ENCODE results near the gene ARFGEF2. TPM values are rescaled to one million over a fixed set of nuclear protein-coding genes. Genes with fewer than 3 reads are reported as not detected.
"Not testable (repeated sequence)": the region's sequence is repeated elsewhere in the genome, so short reads cannot be mapped to it uniquely, and the experiment has no call there.

The ARFGEF2 gene
- total RNA-seq = 18.9 TPM

DNA sequence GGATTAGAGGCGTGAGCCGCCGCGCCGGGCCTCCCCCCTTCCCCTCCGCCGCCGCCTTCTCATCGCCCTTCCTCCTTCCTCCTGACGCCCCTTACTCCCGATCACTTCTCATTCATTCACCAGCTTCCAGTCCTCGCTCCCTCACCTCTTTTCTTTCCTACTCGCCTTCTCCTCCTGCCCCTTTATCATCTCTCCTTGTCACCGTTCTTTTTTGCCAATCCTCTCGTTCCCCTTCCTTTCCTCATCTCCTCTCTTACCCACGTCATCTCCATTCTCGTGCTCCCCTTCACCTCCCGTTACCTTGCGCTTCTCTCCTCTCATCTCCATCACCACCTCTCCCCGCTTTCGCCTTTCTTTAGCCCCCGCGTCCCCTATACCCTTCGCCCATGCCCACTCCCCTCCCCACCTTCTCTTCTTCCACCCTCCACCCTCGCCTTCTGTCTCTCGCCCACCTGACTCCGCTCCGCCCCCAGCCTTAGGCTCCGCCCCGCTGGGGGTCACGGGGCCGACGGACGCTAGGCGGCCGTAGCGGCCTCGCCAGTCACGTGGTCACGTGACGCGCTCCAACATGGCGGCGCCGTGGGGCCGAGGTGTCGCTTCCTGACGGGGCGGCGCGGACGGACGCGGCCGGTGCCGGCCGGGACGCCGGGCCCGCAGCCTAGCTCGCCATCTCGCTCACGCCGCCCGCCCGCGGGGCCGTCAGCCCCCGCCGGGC is at the start of gene ARFGEF2:
TSS of gene ARFGEF2 (plus strand) at position 544 of the 715 bp plus-strand sequence. CDS start 179 bp downstream, outside the sequence.
- DNase-seq (ENCODE audit: low read depth in 2 of 3, low spot score in 2 of 3) = peak; percentile 81 to 94 (median 93)

DNA sequence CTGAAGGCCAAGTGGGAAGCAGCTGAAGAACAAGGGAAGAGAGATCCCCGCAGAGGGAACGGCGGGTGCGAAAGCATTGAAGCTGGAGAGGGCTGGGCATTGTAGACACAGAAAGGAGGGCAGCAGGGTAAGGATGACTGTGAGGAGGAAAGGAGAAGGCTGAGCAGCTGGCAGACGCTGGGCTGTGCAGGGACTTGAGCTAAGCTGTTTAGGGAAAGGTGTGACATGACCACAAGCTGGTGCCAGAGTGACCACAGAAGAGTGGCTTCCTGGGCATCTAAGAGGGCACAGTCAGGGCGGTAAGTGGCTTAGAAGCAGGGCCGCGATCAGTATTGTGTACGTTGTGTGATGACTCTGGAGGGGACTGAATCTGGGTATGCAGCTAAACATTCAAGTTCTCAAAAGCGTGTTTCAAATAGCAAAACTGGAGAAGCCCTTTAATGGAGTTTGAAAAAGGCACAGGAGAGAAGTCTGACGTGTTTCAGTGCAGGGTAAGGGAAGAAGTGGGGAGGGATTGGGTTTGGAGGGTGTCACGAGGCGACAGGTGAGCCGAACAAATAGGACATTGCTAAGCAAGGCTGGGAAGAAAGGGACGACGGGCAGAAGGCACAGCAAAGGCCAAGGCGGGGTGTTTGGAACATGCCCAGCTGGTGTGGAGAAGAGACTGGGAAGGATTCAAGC is 46.1 kb upstream of the ARFGEF2 start:
- peak in 1 of 3 donors; percentile 42 for DNase-seq (ENCODE audit: low read depth in 2 of 3, low spot score in 2 of 3)

DNA sequence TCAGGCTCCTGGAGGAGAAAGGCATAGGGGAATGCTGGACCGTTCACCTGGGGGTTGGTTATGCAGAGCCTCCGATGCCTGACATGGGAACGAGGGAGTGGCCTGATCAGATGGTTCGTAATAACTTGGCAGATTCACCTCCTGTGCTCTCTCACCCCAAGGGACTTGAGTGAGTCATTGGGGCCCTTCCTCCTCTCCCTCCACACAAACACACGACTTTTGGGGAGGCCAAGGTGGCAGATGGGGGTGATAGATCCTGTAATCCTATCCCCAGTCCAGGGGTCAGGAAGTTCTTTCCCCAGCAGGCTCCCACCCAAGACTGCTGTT is 45.6 kb upstream of the ARFGEF2 start:
- no peak for DNase-seq (ENCODE audit: low read depth in 2 of 3, low spot score in 2 of 3)

DNA sequence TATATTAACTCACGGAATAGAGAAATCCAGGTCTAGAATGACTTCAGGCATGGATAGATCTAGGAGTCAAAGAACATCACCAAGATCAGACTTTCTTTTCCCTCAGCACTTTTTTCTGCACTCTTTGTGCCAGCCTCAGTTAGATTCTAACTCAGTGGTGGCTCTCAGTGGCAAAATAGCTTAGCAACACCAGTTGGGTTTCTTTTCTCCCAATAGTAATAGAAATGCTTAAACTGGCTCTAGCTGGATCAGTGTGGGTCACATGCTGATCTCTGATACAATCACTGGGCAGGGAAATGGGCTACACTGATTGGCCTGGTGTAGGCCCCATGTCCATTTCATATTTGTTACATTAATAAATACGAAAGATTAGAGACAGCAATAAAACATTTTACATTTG is 44.2 kb upstream of the ARFGEF2 start:
- no peak for DNase-seq (ENCODE audit: low read depth in 2 of 3, low spot score in 2 of 3)

DNA sequence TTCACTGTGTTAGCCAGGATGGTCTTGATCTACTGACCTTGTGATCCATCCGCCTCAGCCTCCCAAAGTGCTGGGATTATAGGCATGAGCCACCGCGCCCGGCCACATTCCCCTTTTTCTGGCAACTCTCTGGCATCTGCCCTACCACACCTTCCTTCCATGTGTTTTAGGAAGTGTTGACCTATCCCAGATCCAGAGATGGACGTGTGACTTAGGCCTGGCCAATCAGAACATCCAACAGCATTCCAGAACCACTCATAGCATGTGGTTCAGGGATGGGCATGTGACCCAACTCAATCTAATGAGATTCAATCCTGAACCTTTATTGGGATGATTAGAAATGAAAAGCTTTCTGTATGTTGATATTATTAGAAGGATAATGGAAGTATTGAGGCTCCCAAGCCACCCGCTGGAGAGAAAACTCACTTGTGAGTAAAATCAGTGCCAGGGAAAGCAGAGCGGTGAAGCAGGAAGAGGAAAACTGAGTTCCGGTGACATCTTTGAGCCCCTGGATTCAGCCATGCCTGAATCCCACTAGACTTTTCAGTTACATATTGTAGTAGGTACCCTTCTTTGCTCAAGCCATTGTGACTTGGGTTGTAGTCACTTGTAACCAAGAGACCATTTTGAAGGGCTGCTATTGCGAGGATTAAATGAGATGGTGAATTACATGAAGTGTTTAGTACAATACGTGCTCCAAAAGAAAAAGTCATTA is 42.8 kb upstream of the ARFGEF2 start:
- no peak for DNase-seq (ENCODE audit: low read depth in 2 of 3, low spot score in 2 of 3)

DNA sequence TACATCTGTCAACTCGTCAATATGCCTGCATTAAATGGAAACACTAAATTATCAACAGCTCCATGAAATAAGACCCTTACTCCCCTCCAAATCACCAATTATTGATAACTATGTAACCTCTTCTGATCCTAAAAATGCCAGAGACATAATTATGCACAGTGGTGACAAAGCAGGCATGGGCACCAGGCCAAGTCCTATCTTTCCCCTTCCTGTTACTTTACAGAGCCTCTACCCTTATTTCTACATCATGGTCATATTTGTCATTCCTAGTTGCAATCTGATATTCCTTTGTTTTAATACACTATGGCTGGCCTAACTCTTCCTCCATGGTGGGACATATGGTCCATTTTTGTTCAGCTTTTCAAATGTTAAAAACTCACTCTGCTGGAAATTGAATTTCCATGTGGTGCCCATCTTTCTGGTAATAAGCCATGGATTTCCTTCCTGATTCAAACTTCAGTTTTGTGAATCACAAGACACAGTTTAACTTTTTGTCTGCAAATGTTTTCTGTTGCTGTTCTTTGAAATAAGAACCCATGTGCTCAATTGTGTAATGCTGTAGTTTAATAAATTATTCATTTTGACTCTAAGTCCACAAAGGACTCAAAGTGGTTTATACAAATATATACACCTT is 41.8 kb upstream of the ARFGEF2 start:
- no peak for DNase-seq (ENCODE audit: low read depth in 2 of 3, low spot score in 2 of 3)

DNA sequence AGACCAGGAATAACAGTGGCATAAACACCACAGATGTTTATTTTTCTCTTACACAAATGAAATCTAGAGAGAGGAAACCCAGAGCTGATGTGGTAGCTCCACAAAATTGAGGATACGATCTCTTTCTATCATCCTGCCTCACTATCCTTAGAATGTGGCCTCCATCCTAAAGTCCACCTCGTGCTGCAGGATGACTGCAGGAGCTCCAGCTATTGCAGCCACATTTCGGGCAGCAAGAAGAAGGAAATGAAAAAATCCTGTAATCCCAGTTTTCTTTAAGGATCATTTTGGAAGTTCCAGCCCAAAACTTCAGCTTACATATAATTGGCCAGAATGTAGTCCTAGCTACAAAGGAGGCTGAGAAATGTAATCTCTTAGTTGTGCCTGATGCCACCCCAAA is 41.2 kb upstream of the ARFGEF2 start:
- no peak for DNase-seq (ENCODE audit: low read depth in 2 of 3, low spot score in 2 of 3)

DNA sequence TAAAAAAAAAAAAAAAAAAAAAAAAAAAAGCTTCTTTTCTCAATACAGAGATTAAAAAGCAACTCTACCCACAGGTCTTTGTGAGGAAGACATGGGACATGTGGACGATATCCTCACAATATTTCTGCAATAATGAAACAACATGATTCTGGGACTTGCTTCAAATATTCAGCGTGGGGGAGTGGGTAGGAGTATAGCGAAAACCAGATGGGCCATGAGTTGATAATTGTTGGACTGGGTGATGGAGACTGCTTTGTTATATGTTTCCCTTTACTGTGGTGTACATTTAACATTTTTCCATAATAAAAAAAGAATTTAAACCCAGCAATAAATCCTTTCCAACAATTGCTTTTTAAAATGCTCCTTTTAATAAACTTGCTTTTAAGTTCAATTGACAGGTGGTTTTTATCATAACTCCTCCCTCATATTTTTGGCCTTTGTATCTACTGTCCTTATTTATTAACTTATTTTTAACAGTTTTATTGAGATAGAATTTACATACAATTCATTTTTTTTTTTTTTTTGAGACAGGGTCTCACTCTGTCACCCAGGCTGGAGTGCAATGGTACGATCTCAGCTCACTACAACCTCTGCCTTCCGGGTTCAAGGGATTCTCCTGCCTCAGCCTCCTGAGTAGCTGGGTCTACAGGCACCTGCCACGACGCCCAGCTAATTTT is 40.4 kb upstream of the ARFGEF2 start:
- DNase-seq (ENCODE audit: low read depth in 2 of 3, low spot score in 2 of 3) = no peak

DNA sequence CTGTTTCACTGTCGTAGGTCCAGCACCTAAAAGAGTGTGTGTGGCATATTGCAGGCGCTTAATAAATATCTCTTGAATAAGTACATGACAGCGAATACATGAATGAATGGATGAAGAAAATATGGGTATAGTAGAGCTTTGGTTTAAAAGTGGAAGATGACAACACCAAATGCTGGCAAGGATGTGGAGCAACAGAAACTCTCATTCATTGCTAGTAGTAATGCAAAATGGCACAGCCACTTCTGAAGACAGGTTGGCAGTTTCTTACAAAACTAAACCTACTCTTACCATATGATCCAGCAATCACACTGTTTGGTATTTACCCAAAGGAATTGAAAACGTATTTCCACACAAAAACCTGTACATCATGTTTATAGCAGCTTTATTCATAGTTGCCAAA is 36.3 kb upstream of the ARFGEF2 start:
- DNase-seq (ENCODE audit: low read depth in 2 of 3, low spot score in 2 of 3) = no peak

DNA sequence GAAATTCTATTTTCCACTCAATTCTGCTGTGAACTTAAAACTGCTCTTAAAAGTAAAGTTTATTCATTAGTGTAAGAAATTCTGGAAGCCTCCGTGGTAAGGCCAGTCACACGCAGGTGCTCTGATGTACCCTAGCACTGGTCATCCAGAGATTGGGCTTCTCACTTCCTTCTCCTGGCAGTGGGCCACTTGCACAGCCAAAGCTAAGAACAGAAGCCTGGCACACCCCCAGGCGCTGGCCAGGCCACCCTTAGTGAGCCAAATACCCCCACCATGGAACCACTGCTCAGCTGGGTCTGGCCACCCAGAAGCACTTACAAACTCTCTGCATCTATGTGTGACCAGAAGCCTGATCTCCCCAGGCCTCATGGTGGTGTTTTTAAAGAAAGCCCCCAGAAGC is 35.3 kb upstream of the ARFGEF2 start:
- DNase-seq (ENCODE audit: low read depth in 2 of 3, low spot score in 2 of 3) = no peak

DNA sequence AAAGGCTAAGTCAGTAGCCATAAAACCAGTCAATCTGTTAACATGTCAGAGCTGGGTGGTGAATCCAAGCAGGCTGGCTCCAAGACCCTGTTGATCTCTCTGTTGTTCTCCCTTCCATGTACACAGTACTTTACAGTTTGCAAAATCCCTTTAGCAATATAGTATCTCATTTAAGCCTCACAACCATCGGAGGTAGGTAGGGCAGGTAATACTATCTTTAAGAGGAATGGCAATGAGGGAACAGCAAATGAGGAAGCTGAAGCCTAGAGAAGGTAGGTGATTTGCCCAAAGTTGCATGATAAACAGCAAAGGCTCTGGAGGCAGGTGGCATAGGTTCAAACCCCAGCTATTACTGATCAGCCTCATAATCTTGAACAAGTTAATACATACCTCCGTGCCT is 34.7 kb upstream of the ARFGEF2 start:
- no peak for DNase-seq (ENCODE audit: low read depth in 2 of 3, low spot score in 2 of 3)

DNA sequence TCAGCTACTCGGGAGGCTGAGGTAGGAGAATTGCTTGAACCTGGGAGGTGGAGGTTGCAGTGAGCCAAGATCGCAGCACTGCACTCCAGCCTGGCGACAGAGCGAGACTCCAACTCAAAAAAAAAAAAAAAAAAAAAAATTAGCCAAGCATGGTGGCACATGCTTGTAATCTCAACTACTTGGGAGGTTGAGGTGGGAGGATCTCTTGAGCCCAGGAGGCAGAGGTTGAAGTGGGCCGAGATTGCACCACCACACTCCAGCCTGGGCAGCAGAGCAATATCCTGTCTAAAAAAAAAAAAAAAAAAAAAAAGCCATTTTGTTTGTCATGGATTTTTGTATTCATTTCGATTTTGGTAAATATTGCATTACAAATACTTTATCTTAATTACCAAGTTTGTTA is 33.0 kb upstream of the ARFGEF2 start:
- not testable (repeated sequence) for DNase-seq (ENCODE audit: low read depth in 2 of 3, low spot score in 2 of 3)

DNA sequence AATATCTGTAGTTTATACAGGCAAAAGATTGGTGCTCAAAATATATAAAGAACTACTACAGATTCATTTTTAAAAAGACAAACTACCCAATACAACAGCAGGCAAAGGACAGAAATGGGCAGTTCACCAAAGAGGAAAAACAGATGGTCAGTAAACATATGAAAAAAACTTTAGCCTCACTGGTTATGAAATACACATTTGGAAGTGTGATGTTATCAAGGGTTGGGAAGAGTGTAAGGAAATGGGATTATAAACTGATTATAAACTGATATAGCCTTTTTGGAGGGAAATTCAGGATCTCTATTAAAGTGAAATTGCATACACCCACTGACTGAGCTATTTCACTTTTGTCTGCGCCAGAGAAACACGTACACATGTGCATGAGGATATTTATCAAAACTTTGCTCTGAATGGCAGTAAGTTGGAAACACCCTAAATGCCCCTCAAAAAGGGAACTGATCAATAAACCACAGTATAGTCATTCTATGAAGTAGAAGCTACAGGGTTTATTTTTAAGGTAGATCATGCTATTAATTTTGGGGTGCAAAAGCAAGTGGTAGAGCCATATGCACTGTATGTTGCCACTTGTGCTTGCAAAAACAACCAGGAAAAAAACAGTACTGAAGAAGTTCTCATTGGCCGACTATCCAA is 32.2 kb upstream of the ARFGEF2 start:
- no peak for DNase-seq (ENCODE audit: low read depth in 2 of 3, low spot score in 2 of 3)

DNA sequence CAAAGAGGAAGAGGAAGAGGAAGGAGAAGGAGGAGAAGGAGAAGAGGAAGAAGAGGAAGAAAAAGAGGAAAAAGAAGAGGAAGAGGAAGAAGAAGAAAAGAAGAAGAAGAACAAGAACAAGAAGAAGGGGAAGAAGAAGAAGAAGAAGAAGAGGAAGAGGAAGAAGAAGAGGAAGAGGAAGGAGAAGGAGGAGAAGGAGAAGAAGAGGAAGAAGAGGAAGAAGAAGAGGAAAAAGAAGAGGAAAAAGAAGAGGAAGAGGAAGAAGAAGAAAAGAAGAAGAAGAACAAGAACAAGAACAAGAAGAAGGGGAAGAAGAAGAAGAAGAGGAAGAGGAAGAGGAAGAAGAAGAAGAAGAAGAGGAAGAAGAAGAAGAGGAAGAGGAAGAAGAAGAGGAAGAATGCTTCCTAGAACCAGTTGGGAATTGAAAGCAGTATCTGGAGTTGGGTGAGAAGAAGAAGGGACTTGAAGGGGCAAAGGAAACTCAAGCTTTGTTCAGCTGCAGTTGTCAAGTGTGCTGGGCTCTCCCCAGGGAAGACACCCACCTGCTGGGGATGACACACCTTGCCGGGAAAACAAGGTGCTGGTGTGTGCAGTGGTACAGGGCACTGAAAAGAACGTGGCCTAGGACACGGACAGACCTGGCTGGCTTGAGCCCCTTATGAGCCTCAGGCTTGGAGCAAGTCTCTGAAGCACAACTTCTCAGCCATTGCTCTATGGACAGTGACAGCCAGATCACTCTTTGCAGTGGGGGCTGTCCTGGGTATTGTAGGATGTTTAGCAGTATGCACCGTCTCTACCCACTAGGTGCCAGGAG is 30.1 kb upstream of the ARFGEF2 start:
- DNase-seq (ENCODE audit: low read depth in 2 of 3, low spot score in 2 of 3) = no peak

DNA sequence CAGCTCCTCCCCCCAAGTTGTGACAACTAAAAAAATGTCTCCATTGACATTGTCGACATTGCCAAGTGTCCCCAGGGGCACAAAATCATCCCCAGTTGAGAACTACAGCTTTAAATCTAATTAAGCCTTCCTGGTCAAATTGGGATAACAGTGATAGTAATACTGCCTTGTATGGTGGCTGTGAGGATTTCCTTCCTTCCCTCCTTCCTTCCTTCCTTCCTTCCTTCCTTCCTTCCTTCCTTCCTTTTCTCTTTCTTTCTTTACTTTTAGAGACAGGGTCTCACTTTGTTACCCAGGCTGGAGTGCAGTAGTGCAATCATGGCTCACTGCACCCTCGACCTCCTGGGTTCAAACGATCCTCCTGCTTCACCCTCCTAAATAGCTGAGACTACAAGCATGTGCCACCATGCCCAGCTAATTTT is 29.5 kb upstream of the ARFGEF2 start:
- no peak for DNase-seq (ENCODE audit: low read depth in 2 of 3, low spot score in 2 of 3)

DNA sequence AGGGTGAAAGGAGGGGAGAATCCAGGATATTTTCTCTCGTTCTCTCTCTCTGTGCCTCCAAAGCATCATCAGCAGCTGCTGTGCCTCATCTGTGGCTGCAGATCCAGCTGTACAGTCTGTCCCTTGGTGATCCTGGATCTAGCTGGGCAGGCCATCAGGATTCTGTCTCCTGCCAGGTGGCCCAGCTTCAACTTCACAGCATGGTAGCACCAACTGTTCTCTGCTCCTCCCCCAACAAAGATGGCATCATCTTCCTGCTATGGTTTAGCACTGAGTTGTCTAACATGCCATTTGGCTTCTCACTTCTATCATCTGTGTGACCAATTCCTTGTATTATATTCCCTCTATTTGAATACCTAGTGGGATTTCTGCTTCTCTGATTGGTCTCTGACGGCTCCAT is 28.6 kb upstream of the ARFGEF2 start:
- DNase-seq (ENCODE audit: low read depth in 2 of 3, low spot score in 2 of 3) = no peak

DNA sequence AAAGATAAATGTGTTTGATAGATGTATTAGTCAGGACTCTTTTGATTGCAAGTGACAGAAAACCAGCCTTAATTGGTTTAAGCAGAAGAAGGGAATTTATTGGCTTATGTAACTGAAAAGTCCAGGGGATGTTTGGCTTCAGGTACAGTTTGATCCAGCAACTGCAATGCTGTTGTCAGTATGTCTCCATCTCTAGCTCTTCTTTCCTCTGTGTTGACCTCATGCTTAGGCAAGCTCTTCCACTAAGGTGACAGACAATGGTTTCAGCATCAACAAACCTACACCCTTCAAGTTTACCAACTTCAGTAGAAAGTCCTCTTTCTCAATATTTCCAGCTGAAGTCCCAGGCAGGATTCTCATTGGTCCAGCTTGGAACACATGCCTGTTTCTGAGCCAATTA is 28.1 kb upstream of the ARFGEF2 start:
- DNase-seq (ENCODE audit: low read depth in 2 of 3, low spot score in 2 of 3) = no peak

DNA sequence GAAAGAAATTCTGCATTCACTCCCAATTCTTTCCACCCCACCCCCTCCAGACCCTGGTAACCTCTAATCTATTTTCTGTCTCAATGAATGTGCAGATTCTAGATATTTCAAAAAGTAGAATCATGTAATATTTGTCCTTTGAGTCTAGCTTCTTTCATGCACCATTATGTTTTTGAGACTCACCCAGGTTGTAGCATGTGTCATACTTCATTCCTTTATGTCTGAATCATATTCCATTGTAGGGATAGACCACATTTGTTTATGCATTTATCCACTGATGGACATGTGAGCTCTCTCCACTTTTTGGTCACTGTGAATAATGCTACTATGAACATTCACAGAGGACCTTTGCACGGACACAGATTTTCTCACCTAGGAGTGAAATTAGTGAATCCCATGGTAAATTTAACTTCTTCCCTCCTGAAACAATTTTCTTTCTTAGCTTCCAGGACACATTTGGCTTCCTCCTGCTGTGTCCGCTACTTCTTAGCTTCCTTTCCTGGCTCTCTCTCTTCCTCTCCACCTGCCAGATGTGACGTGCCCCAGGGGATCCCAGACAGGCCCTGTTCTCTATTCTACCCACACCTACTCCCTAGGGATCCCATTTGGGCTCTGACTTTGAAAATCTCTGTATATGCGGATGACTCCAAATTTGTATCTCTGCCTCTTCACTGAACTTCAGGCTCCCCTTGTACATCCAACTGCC is 24.1 kb upstream of the ARFGEF2 start:
- DNase-seq (ENCODE audit: low read depth in 2 of 3, low spot score in 2 of 3) = no peak

DNA sequence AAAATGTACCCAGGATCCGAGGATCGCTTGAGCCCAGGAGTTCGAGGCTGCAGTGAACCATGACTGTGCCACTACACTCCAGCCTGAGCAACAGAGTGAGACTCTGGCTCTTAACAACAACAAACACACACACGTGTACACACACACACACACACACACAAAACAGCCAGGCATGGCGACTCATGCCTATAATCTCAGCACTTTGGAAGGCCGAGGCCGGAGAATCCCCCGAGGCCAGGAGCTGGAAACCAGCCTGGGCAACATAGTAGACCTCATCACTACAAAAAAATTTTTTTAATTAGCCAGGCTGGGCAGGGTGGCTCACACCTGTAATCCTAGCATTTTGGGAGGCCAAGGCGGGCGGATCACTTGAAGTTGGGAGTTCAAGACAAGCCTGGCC is 23.3 kb upstream of the ARFGEF2 start:
- DNase-seq (ENCODE audit: low read depth in 2 of 3, low spot score in 2 of 3) = no peak

Measured in hematopoietic multipotent progenitor cell (in vitro differentiated cells).